Stimulated activated naive CD4-positive, alpha-beta T cell (primary cell): Measurements from ENCODE around the gene NT5M.

ENCODE experiments used
- DNase-seq, 6 experiments: peaks; one replicate each; lab custom pipeline; 2025; lab: John Stamatoyannopoulos, UW

NT5M gene

GRCh38 chr17:17355426-17355825 is 52.3 kb downstream of the NT5M start:
- no peak for DNase-seq

GRCh38 chr17:17356149-17356930 is 53.2 kb downstream of the NT5M start:
- peak; percentile 39 to 70 (median 52) for DNase-seq

DNA sequence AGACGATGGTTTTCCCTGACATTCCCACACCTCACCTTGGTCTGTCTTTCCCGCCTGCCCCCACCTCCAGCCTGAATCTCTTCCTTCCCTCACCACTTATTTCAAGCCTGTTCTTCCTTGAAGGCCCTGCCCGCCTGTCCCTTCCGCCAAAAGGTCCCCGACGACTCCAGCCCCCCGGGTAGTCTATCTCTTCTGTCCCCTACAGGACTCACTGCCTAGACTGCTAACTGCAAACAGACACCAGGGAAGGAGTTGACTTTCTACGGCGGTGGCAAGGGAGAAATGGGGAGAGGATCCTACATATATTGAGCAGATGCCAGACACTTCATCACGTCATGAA is 53.7 kb downstream of the NT5M start:
- no peak for DNase-seq

DNA sequence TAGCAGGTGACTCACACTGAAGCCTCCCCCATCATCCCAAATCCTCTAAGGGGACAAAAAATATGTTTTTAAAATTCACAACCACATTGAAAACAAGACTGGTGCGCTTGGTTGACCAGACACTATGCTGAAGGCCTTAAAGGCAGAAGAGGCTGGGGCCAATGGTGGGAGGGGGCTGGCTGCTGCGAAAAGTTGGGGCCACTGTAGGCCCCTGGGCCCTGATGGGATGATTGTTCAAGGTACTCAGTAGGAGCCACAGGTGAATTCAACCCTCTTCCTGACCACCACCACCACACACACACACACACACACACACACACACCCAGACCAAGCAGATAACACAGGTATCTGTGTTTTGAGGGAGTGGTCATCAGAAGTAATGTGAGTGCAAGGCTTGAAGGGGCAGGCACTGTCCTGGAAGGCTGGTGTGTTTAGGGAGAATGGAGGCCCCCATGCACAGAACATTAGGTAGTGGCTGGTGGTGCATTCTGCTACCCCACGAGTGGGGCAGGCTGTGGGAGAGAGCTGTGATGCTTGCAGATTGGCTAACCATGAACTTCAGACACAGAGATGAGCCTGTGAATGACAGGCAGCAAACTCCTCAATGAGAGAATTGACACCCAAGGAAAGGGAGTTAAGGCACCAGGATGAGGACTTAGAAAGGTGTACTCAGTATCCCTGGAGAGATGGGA is 55.0 kb downstream of the NT5M start:
- DNase-seq, result no peak

DNA sequence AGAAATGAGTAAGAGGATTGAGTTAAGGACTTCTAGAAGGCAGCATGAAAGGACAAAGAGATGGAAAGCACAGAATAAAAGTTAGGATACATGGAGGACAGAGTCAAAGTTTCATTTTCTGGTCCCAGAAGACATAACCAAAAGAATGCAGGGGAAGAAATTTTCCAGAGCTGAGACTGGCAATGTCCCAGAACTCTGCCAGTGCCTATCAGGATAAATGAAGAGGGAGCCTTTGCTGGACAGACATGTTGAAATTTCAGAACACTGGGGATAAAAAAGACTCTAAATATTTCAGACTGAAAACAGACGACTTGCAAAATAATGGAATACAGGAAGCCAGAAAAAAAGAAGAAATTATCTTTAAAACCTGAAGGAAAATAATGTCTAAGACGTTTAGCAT is 55.7 kb downstream of the NT5M start:
- no peak for DNase-seq

DNA sequence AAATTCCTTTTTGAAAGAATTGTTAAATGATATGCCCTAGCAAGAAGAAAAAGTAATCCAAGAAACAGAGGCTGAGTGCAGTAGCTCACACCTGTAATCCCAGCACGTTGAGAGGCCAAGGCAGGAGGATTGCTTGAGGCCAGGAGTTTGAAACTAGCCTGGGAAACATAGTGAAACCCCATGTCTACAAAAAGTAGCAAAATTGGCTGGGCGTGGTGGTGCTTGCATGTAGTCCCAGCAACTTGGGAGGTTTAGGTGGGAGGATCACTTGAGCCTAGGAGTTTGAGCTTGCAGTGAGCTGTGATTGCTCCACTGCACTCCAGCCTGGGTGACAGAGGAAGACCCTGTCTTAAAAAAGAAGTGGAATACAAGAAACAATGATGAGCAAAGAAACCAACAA is 56.1 kb downstream of the NT5M start:
- DNase-seq, result no peak

DNA sequence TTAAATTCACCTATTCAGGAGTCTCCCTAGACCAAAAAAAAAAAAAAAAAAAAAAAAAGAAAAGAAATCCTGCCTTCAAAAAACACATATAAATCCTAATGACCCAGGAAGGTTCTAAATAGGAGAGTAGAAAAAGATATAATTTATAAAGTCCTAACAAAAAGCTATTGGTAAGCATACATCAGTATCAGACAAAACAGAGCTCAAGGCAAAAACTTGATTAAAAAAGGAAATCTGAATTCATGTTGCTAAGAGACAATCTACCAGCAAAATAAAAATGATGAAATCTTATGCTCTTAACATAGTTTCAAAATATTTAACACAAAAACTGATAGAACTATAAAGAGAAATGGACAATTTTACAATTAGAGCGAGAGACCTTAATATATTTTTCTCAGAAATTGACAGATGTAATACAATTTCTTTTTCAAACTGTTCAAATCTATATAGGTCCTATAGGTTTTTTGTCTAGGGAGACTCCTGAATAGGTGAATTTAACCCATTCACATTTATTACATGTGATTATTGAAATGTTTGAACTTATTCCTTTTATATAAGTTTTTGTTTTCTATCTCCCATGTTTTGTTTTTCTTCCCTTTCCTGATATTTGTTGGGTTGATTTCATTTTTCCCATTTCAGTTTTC is 57.0 kb downstream of the NT5M start:
- no peak for DNase-seq

DNA sequence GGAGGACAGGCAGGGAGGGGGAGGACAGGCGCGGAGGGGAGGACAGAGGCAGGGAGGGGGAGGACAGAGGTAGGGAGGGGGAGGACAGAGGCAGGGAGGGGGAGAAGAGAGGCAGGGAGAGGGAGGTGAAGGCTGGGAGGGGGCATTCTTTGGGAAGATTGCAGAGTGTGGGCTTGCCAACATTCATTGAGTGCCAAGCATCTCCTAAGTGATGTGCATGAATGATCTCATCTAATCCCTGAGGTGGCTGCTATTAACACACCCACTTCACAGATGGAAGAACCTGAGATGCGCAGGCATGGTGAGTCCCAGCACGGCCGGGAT is 58.3 kb downstream of the NT5M start:
- DNase-seq, result no peak

GRCh38 chr17:17361867-17362539 is 58.8 kb downstream of the NT5M start:
- DNase-seq, result no peak

- DNase-seq, result no peak
These were observed 59.4 kb downstream of the NT5M start for GRCh38 chr17:17362540-17362930.

GRCh38 chr17:17363638-17364337 is 60.6 kb downstream of the NT5M start:
- DNase-seq, result no peak

DNA sequence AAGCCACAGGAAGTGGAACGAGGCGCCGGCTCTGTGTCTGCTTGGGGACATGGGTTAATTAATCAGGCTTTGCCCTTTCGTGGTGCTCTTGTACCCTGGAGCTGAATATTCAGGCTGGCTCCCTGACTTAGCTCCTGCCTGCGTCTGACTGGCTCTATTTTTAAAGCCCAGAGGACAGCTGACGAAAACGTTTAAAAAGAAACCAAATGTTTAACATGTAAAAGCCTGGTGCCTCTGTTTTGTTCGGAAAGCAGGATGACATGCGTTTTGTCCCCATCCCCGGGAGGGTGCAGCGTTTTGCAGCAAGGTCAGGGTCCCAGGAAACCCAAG is 61.1 kb downstream of the NT5M start:
- DNase-seq, result no peak

DNA sequence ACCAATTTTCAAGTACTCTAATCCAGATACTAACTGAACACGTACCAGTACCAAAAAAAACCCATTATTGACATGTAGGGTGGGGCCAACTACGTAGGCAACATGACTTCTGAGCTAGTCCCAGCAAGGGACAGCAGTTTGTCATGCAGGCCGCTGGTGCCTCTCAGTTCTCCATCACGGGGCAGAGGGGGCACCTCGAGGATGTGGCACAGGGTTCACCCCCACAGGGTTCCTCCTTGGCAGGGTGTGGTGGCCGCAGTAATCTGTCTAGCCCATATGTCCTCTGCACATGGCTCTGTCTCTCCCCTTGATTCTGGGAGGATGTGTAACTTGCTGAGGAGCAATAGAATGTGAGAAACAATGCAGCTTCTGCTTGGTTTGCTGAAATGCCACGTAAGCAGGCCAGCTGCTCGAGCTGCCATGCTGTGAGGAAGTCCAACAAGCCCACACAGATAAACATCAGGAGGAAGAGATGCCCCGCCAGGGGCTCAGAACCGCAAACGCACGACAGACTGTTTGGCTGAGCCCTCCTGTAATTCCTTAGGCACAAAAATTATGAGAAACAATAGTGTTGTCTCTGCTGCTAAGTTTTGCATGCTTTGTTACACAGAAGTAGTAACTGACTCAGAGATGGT is 62.4 kb downstream of the NT5M start:
- no peak for DNase-seq

- DNase-seq, result no peak
These were observed 63.1 kb downstream of the NT5M start for GRCh38 chr17:17366235-17366634.

DNA sequence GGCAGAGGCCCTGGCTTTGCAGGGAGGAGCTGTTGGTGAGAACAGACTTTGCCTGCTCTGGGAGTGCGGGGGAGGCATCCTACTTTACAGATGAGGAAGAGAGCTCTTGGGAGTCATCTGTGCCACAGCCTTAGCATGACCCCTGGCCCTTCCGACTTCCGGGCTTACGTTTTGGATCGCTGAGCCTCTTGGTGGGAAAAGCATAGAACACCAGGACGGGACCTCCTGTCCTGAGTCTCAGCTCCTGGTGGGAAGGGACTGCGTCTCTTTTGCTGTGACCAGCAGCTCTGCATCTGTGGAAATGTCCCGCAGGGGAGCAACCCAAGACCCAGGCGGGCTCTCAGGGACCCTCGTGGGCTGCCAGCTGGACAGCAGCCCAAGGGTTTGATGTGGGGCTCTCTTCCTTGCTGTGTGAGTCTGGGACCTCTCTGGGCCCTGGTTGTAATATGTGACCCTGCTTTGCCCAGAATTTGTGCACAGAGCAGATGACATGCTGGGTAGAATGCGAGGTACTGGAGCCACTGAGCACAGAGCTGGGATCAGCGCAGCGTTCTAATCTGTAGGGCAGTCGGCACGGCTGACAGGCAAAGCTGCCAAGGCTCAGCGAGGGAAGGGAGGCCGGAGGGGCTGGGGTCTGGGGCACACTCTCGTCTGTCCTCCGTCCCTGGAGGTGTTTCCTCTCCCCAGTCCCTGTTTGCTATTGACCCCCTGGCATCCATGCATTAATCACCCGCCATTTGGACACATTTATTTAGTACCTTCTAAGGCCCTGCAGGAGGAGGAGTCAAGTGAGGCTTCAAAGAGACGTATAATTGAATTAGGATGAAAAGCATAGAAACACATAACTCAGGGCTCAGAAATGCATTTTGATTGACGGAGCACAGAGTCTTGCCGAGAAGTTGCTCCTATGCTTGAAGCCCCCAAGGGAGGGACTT is 64.0 kb downstream of the NT5M start:
- no peak for DNase-seq

DNA sequence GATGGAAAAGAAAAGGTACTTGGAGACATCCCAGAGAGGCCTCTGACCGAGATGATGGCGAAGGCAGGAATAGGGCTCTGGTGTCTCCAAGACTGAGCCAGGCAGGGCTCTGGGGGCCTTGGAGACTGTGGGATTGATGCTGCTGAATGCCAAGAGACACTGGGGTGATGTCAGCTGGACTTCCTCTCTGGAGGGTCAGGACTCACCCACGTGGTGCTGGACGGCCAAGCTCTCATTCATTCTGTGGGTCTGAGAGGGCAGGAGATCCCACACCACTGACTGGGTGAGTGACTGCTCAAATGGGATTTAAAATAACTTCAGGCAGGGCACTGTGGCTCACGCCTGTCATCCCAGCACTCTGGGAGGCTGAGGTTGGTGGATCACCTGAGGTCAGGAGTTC is 64.8 kb downstream of the NT5M start:
- no peak for DNase-seq

DNA sequence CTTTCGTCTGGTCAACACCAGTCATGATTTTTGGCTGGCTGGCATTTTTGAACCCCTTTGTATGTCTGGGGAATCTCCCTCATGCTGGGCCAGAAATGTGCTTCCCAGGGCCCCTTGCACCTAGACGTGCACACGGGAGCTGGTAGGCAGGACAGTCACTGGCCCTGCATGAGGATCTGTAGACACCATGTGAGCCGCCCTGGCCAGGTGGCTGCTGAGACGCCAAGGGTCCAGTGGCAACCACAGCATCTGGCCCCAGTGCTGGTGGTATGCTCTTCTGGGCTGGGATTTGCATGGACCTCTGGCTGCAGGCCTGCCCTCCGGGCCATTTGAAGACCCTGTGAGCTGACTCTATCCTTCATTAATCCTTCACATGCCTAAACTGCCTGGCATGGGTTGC is 67.5 kb downstream of the NT5M start:
- no peak for DNase-seq

DNA sequence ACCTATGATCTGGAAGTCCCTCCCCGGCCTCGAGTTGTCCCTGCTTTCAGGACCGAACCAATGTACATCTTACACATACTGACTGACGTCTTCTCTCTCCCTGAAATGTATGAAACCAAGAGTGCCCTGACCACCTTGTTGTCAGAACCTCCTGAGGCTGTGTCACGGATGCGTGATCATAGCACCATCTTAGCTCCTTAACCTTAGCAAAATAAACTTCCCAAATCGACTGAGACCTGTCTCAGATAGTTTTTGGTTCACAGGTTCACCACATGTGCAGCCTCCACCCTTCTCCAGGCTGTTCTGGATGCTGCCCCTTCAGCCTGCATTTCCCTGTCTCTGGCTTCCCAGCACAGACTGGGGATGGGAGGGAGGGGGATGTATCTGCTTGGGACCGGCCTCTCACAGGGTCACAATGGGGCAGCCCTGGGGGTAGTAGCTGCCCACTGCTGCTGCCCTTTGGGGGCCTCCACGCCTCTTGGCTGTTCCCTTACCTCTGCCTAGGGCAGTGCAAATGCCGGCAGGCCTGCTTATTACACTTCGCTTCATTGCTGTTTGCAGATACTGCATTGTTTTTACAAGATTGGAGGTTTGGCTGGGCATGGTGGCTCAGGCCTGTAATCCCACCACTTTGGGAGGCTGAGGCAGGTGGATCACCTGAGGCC is 69.8 kb downstream of the NT5M start:
- no peak for DNase-seq

DNA sequence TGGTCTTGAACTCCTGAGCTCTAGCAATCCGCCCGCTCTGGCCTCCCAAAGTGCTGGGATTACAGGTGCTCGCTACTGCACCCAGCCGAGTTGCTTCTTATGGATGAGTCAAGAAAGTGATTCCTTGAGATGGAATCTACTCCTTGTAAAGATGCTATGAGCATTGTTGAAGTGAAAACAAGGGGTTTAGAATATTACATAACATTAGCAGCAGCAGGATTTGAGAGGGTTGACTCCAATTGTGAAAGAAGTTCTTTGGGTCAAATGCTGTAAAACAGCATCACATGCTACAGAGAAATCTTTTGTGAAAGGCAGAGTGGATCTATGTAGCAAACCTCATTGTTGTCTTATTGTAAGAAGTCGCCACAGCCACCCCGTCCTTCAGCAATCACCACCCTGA is 72.7 kb downstream of the NT5M start:
- no peak for DNase-seq

DNA sequence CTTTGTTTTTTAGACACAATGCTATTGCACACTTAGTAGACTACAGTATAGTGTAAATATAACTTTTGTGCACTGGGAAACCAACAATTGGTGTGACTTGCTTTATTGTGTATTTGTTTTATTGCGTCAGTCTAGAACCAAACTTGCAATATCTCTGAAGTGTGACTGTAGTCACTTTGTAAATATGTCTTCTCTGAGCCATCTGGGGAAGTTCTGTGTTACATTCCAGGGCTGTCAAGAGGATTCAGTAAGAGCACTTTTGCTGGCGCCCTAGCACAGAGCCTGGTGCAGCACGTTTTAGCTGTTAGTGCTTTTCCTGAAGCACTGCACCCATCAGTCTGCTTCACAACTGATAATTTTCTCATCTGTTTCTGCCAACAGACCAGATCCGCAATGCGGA is 73.2 kb downstream of the NT5M start:
- no peak for DNase-seq
